NOMO-1 (cell line): ENCODE results near the gene TLK1.
"Not testable (repeated sequence)": the region's sequence is repeated elsewhere in the genome, so short reads cannot be mapped to it uniquely, and the experiment has no call there.

Experiments used
- DNase-seq, 2 experiments: peaks; one replicate each; lab custom pipeline; 2025; ENCODE audit not compliant: unreplicated experiment in 2 of 2; lab: John Stamatoyannopoulos, UW

TLK1 gene

DNA sequence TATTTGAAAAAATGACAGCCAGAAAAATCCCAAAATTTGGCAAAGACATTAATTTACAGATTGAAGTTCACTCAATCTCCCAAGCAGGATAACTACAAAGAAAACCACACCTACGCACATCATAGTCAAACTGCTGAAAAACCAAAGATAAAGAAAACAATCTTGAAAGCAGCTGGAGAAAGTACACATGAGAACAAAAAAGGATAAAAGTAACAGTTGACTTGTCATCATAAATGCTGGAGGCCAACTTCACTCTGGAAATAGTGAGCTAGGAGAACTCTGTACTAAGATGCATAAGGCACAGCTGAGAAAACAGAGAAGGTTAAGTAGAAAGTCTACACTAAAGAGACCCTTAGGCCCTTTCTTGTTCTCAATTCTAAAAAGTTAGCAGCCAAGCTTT, 73.1 kb downstream of the TLK1 start:
- DNase-seq = no peak

GRCh38 chr2:171086352-171087290, 74.1 kb downstream of the TLK1 start:
- DNase-seq = no peak

DNA sequence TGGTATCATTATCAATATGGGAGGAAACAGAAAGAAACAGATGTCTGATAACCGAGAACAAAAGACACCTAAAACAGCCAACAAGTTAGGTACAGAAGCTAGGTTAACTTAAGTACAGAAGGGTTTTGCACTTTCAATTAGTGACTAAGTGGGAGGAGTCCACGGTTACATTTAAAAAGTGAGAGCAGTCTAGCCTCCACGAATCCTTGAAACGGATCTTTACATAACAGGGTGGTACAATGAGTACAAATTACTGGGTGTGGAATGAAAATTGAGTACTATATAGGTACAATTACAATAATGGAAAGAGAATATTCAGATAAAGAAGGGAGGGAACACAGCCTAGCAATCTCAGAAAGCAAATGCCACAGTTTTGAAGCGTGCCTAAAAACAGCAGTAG, 76.6 kb downstream of the TLK1 start:
- no peak for DNase-seq

DNA sequence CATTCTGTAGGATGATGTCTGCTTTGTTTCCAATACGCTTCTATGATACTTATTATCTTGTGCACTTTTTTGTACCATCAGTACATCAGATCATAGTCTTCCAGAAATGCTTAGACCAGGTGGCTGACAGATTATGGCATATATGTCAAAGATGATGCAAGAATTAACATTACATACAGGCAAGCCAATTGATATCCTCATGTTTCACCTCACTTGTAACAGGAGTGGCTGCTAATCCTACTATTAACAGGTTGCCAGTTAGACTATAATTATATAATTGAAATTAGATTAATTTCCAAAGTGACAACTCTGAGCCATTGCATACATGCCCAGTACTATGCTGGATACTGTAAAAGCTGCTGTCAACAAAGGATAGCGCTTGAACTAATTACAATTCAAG, 77.2 kb downstream of the TLK1 start:
- no peak for DNase-seq

GRCh38 chr2:171081649-171082111, 79.0 kb downstream of the TLK1 start:
- no peak for DNase-seq

GRCh38 chr2:171080607-171081006, 80.1 kb downstream of the TLK1 start:
- no peak for DNase-seq

GRCh38 chr2:171076422-171076821, 84.3 kb downstream of the TLK1 start:
- not testable (repeated sequence) for DNase-seq

GRCh38 chr2:171072164-171072563, 88.5 kb downstream of the TLK1 start:
- no peak for DNase-seq

DNA sequence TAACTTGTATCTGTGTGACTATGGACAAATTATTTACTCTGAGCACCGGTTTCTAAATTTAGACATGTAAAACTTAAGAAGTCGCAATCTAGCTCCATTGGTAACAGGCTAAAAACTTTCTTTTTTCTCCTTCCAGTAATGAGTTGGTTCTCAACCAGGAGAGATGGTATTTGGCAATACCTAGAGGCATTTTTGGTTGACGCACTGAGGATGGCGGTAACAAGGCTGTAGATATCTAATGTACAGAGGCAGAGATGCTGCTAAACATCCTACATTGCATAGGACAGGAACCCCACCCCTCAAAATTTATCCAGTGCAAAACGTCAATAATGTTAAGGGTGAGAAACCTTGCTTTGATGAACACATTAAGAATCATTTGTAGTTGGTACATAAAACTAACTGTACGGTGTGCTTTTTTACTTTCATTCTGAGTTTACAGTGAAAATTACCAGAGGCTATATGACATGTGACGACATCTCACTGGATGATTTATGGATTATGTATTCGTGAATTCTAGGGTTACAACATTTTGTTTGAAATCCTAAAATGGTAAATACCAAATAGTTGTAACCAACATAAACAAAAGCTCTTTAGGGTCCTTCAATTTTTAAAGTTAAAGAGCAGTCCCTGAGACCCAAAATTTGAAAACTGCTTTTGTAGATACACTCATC, 91.3 kb downstream of the TLK1 start:
- DNase-seq = no peak

GRCh38 chr2:171066110-171066509, 94.6 kb downstream of the TLK1 start:
- no peak for DNase-seq

GRCh38 chr2:171057575-171057974, 103.1 kb downstream of the TLK1 start:
- no peak for DNase-seq

- no peak for DNase-seq
Observed at GRCh38 chr2:171056307-171056706, 104.4 kb downstream of the TLK1 start.

DNA sequence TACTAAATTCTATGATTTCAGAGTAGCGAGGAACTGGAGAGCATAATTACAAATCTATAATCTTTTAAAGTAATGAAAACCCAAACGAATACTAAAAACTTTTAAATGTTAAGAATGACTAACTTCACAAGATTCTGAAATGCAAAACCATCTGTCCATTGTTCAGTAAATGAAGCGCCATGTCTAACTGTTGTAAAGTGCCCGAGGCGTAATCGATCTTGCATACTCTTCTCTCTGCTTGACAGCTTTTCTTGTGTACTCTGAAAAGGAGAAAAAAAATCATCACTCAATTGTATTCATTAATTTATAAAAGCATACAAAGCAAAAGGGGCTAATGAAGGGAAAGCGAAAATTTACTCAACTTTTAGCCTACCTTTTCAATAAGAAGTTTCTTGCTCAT, 111.0 kb downstream of the TLK1 start:
- DNase-seq = no peak

DNA sequence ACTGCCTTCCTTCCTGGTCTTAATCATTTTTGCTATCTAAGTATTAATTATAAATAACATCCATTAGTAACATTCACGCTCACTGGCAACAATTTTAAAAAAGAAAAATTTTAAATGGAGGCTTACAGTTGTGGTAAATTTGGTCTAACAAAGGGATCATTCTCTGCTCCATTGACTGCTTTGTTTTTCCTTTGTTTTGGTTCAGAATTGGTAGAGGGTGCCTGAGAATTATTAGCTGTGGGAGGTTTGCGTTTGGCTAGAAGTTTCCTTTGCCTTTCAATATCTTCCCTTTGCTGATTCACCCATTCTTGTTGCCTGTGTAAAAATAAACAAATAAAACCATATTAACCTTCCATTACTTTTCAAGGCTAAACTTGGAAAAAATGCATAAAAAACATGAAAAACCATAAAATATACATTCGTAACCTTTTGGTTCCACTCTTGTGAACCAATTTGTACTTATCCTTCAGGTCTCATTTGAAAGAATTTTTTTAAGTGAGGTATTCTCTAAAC, 114.6 kb downstream of the TLK1 start:
- DNase-seq = no peak

DNA sequence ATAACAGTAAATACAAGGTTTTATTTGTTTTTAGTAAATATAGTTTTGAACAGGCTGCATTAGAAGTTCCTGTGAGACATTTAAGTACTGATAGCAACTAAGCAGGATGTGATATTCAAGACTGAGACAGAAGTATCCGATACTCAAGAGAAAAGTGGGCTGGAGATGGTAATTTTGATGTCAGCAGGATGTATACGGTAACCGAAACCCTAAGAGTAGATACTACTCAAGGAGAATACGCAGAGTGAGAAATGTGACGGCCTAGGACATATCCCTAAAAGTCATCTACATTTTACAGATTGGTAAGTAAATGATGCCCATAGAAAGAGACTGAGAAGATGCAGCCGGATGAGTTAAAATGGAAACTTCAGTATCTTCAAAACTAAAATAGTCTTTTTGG, 116.3 kb downstream of the TLK1 start:
- no peak for DNase-seq

DNA sequence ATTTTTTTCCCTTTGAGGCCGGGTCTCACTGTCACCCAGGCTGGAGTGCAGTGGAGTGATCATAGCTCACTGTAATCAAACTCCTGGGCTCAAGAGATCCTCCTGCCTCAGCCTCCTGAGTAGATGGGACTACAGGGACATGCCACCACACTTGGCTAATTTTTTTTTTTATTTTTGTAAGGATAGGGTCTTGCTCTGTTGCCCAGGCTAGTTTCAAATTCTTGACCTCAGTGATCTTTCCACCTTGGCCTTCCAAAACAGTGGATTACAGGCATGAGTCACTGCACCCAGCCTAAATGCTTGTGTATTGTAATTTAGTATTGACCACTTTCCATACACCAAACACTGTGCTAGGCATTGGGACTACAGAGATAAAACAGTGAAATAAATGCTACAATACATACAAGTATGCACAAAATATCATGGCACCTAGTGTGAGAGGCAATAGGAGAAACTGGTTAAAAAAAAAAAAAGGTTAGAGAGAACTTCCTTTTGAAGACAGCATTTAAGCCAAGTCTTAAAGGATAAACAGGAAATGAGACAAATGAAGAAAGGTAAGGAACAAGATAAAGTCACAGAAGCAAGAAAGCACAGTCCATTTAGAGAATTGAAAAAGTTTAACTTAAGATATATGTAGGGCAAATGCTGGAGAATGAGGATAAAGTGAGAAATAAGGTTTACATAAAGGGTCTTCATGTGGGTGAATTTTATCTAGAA, 118.3 kb downstream of the TLK1 start:
- no peak for DNase-seq

DNA sequence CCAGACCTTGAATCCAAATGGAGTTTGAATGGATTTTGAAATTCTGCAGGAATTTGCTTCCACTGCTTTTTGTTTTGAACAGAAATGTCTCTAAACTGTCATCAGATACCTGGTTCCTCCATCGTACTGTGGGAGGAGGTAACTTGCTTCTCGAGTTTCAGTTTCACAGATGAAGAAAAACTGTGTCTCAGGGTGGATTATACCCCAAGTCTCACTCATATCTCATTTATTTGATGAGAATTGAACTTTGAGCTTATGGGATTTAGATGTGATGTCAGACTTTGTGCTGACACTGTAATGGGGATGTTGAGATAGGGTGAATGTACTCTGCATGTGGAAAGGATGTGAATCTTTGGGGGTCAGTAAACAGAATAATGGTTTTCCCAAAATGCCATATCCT, 124.2 kb downstream of the TLK1 start:
- DNase-seq = no peak

GRCh38 chr2:171034315-171034714, 126.4 kb downstream of the TLK1 start:
- DNase-seq = no peak

DNA sequence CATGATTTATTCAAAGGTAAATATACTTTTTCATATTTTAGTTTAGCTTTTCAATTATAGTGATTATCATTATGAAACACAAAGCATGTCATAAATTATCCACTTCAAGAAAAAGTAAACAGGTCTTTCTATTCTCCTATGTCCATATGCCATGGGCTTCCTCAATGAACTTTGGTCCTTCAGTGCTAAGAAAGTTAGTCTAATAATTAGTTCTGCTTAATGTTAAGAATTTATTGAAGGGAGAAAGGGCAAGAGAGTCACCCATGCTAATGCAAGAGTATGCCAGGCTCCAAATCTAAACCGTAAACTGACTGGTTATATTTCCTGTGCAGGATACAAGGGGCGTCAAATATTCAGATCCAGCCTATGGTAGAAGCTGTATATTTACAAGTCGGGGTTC, 135.5 kb downstream of the TLK1 start:
- DNase-seq = no peak

DNA sequence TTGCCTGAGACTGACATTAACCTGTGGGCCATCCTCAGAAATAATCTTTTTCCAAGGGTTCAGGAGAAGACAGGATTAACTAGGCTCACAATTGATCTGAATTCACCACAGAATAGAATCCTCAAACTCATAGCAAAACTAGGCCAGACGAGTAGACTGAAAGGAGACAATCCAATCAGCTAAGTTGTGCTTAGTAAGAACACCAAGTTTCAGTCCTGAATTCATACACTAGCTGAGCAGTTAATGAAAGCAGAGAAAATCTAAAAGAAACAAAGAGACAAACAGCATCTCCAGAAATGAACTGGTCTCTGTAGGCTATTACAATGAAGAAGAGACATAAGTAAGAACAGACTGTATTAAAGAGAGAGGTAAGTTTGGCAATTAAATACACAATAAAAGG, 142.2 kb downstream of the TLK1 start:
- no peak for DNase-seq

GRCh38 chr2:171016125-171016524, 144.6 kb downstream of the TLK1 start:
- DNase-seq = no peak
